Mucosa of descending colon (tissue), 3 donors: ENCODE results near the gene VPS33B. TPM values are rescaled to one million over a fixed set of nuclear protein-coding genes. Genes with fewer than 3 reads are reported as not detected.

Experiments
- ATAC-seq: fragments of 200-7000 bp; cut with Tn5 transposase; one replicate; pipeline ENCODE4 v1.9.1; 2020; ENCODE audit warnings: mild to moderate bottlenecking, moderate library complexity
- DNase-seq, 3 donors: peaks; one replicate each; pipeline ENCODE4 v3.0.0-alpha.2; 2020
- H3K36me3 ChIP-seq: fragments of 200-600 bp; one replicate; pipeline ENCODE4 v1.8.0; 2021; ENCODE audit warnings: low read depth, mild to moderate bottlenecking
- H3K4me1 ChIP-seq: fragments of 200-600 bp; one replicate; pipeline ENCODE4 v1.8.0; 2021; ENCODE audit warnings: low read depth, mild to moderate bottlenecking
- H3K4me3 ChIP-seq: fragments of 200-600 bp; one replicate; pipeline ENCODE4 v1.8.0; 2021; ENCODE audit warnings: mild to moderate bottlenecking
- H3K9me3 ChIP-seq: fragments of 200-600 bp; one replicate; pipeline ENCODE4 v1.8.0; 2021; ENCODE audit warnings: mild to moderate bottlenecking
- intact Hi-C, 2 donors: fragments of 100-400 bp; cut with DNase I in 1 of 2; cut with micrococcal nuclease in 1 of 2; formaldehyde crosslinking; loops; one replicate each; pipeline versions ENCODE4 v1.11.0 to v1.11.1; 2022; cut with DNase I, micrococcal nuclease
- total RNA-seq, 3 donors: library from RNA; stranded (reverse); fragmentation: NEBNext Ultra II Directional in 2 of 3; extraction: Animal tissue kit (Norgen Biotek cat#: 25700) in 2 of 3; gene quantifications; one replicate each; pipeline versions ENCODE4 v1.2.1 to v1.2.4, GENCODE V29; 2021 to 2023
- TF ChIP-seq, protein P1 (sequence below): fragments of 200-600 bp; IDR thresholded peaks from one replicate; pipeline ENCODE4 v1.8.0; 2022; ENCODE audit warnings: antibody characterized with exemption, mild to moderate bottlenecking
- donor health status: DM: no; HTN: no; CAD: no; lungs with moderate emphysema.
- donor health status: DM: no; HTN: no; CAD: no.
- donor health status: DM: no; HTN: yes; CAD: no.

The VPS33B gene
- total RNA-seq, 3 donors from 2014 or later = 13.4 to 22.7 (median 16.2) TPM

DNA sequence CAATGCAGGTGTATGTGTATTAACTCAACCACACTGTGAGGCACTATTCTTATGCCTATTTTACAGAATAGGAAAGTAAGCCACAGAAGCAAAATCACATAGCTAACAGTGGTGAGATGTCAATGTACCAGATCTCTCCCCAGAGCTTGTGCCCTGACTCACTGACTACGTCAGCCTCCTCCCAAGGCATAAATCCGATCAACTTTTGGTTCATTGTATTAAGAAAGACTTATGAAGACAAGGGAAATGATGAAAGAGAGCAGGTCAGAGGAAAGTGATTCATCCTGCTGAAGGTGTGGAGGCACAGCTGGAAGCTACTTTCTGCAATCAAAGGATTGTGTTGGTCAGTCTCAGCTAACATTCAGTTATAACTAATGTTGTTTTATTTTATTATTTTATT lies 44.6 kb upstream of the VPS33B start:
- no peak for ATAC-seq
- DNase-seq = no peak
- Histone ChIP-seq H3K36me3 (no peaks in the 10 kb centered on the region), H3K4me1 (no peaks in the 10 kb centered on the region), H3K9me3 (no peaks in the 10 kb centered on the region), H3K4me3 (no peak overlapping the region)
- TF ChIP-seq, protein P1, sequence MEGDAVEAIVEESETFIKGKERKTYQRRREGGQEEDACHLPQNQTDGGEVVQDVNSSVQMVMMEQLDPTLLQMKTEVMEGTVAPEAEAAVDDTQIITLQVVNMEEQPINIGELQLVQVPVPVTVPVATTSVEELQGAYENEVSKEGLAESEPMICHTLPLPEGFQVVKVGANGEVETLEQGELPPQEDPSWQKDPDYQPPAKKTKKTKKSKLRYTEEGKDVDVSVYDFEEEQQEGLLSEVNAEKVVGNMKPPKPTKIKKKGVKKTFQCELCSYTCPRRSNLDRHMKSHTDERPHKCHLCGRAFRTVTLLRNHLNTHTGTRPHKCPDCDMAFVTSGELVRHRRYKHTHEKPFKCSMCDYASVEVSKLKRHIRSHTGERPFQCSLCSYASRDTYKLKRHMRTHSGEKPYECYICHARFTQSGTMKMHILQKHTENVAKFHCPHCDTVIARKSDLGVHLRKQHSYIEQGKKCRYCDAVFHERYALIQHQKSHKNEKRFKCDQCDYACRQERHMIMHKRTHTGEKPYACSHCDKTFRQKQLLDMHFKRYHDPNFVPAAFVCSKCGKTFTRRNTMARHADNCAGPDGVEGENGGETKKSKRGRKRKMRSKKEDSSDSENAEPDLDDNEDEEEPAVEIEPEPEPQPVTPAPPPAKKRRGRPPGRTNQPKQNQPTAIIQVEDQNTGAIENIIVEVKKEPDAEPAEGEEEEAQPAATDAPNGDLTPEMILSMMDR = no peak
- intact Hi-C loops = no loop called here

DNA sequence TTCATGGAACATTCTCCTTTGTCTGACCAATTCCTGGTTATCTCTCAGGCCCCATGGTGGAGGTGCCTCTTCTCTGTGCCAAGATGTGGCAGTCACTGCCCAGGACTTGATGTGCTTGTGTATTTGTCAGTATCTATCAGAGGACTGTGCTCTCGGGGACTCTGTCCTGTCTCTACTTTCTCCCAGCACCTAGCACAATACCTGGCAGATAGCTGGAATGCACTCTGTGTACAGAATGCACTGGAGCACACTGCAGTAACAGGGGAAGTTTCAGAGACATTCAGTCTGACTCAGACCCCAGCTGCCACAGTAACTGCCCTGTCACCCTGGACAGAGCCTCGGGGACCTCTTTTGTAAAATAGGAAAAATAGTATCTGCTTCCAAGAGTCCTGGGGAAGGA lies 43.1 kb upstream of the VPS33B start:
- Histone ChIP-seq H3K9me3 (no peaks in the 10 kb centered on the region), H3K36me3 (no peaks in the 10 kb centered on the region), H3K4me3 (no peak overlapping the region), H3K4me1 (no peaks in the 10 kb centered on the region)
- TF ChIP-seq, protein P1 = no peak
- ATAC-seq = no peak
- DNase-seq = no peak
- intact Hi-C loops = no loop called here

DNA sequence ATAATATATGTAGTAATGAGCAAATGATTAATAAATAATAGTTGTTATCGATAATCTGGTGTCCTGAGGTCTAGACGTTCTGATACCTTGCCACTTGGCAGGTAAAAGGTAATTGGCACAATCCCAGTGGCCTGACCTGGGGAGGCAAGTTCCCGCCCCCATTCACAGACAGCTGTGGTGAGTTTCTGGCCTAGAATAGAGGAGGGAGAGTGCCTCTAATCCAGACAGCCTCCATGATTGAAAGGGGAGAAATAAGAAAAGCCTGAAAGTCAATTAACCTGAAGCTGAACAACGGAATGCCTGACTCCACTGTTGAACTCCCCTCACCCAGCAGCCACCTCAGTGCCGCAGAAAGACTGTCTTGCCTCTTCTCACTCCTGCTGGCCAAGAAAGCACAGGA lies 39.6 kb upstream of the VPS33B start:
- TF ChIP-seq, protein P1 = no peak
- H3K36me3 ChIP-seq = no peaks in the 10 kb centered on the region
- no peak for ATAC-seq
- no peaks in the 10 kb centered on the region for H3K4me1 ChIP-seq
- no peaks in the 10 kb centered on the region for H3K9me3 ChIP-seq
- no peak for DNase-seq
- H3K4me3 ChIP-seq = no peak overlapping the region
- intact Hi-C loops = no loop called here

DNA sequence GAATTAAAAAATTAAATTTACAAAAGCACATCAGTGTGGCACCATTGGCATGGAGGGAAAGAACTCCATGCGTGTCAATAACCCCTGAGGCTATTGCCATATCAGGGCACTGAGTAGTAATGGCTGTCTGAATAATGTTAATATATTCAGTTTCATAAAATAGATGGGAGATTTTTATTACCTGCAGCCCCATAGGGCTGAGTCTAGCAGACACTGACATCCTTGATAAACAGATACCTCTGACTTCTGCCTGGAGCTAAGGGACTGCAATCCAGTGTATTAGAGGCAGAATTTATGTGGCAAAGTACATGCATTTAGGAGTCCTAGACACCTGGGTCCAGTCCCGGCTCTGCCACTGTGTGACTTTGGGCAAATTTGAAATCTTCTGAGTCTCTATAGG lies 38.8 kb upstream of the VPS33B start:
- no peak for ATAC-seq
- intact Hi-C loops = no loop called here
- TF ChIP-seq, protein P1 = no peak
- no peaks in the 10 kb centered on the region for H3K4me1 ChIP-seq
- no peaks in the 10 kb centered on the region for H3K9me3 ChIP-seq
- no peak overlapping the region for H3K4me3 ChIP-seq
- DNase-seq = no peak
- no peaks in the 10 kb centered on the region for H3K36me3 ChIP-seq

DNA sequence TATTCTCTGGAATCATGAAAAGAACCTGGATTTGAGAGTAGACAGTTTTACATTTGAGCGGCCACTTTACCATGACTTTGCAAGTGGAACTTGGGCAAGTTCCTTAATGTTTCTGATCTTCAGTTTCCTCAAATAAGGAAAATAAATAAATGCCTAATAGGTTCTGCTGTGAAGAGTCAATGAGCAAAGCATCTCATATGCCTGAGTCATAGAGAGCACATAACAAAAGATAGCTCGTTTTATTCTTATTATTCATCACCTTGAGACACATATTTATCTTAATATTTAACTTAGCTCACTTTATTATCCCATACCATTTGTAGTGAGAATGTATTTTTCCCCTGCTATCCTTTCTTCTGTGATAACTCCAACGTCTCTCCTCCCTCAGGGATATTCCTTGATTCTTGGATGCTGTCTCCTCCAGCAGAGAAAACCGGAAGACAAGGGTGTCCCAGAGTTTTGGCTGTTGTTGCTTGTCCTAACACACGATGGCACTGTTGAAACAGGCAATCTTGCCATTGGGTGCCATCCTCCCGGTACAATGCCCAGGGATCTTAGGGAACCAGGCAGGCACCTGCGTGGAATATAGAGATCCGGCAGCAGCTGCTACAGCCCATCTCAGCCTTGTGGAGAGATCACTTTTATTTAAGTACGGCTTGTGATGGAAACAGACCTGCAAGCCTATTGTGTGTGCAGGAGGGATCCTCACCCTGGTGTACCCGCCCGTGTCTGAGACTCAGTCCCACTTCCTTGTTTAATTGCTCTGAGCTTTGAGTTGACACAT lies 33.3 kb upstream of the VPS33B start:
- H3K36me3 ChIP-seq = no peaks in the 10 kb centered on the region
- DNase-seq = peak in 2 of 3 donors; percentile 42 to 74

More for the DNA sequence above, 33.3 kb upstream of the VPS33B start:
- intact Hi-C loops = loop anchor here (5.0 kb wide), 2 partner anchors 212 to 217 kb away; no protein-coding TSS in a partner anchor
- H3K9me3 ChIP-seq = no peaks in the 10 kb centered on the region
- TF ChIP-seq, protein P1 = peak; percentile 37
- H3K4me1 ChIP-seq = no peaks in the 10 kb centered on the region
- peak; percentile 89 for ATAC-seq
- H3K4me3 ChIP-seq = no peak overlapping the region
